CD4-positive, alpha-beta T cell (primary cell): ENCODE data around the gene KANSL1. TPM values are rescaled to one million over a fixed set of nuclear protein-coding genes. Genes with fewer than 3 reads are reported as not detected.

Experiments used
- ATAC-seq: fragments of 200-7000 bp; cut with Tn5 transposase; one replicate; pipeline ENCODE4 v1.10.0; 2022; ENCODE audit warnings: mild to moderate bottlenecking; ENCODE audit not compliant: poor library complexity
- CTCF ChIA-PET: fragments of 350-600 bp; sonication (Branson Sonifier 250); formaldehyde crosslinking; loops from one replicate; lab custom pipeline; 2021; ENCODE audit warnings: antibody characterized with exemption, inconsistent platforms; lab: Charles Lee
- POLR2A ChIA-PET: fragments of 350-600 bp; sonication (Branson Sonifier 250); formaldehyde crosslinking; loops from one replicate; lab custom pipeline; 2021; ENCODE audit warnings: antibody characterized with exemption, inconsistent platforms; lab: Charles Lee
- DNase-seq, 14 experiments: peaks; one replicate each; pipeline ENCODE4 v3.0.0-alpha.2; 2013 to 2020; ENCODE audit warnings: mixed read lengths in 2 of 14
- H3K27ac ChIP-seq, 2 donors: one replicate each; pipeline versions ENCODE4 v1.5.1 to v1.7.0; 2013; ENCODE audit warnings: low read length in 2 of 2, low read depth in 1 of 2, mild to moderate bottlenecking in 1 of 2
- H3K27me3 ChIP-seq, 2 experiments: 1 replicate in 1 of 2; 2 replicates in 1 of 2; pipeline versions ENCODE4 v1.6.1 to v1.7.0; 2013; ENCODE audit warnings: low read length in 2 of 2, control low read depth in 1 of 2, mild to moderate bottlenecking in 1 of 2, moderate library complexity in 1 of 2; ENCODE audit not compliant: insufficient read depth in 2 of 2, control insufficient read depth in 1 of 2
- H3K36me3 ChIP-seq: one replicate; pipeline ENCODE4 v1.6.1; 2013; ENCODE audit warnings: low read length, control low read depth; ENCODE audit not compliant: insufficient read depth
- H3K4me1 ChIP-seq: one replicate; pipeline ENCODE4 v1.6.1; 2013; ENCODE audit warnings: low read length, control low read depth; ENCODE audit not compliant: insufficient read depth
- H3K4me3 ChIP-seq: one replicate; pipeline ENCODE4 v1.5.1; 2013; ENCODE audit warnings: mild to moderate bottlenecking, low read length, moderate library complexity
- H3K9me3 ChIP-seq, 2 experiments: 1 replicate in 1 of 2; 2 replicates in 1 of 2; pipeline versions ENCODE4 v1.6.1 to v1.7.0; 2013; ENCODE audit warnings: low read length in 2 of 2, mild to moderate bottlenecking in 2 of 2, control low read depth in 1 of 2, moderate library complexity in 1 of 2; ENCODE audit not compliant: control insufficient read depth in 1 of 2, insufficient read depth in 1 of 2
- H3K27ac Mint-ChIP-seq: one replicate; pipeline ENCODE4 v1.8.0; 2020; ENCODE audit warnings: mixed read lengths
- H3K27me3 Mint-ChIP-seq: one replicate; pipeline ENCODE4 v1.8.0; 2021; ENCODE audit warnings: mixed read lengths
- H3K36me3 Mint-ChIP-seq: one replicate; pipeline ENCODE4 v1.8.0; 2021; ENCODE audit warnings: low read depth, mixed read lengths
- H3K4me1 Mint-ChIP-seq: one replicate; pipeline ENCODE4 v1.8.0; 2021; ENCODE audit warnings: low read depth, mixed read lengths
- H3K4me3 Mint-ChIP-seq: one replicate; pipeline ENCODE4 v1.8.0; 2020; ENCODE audit warnings: mild to moderate bottlenecking, mixed read lengths
- H3K9me3 Mint-ChIP-seq: one replicate; pipeline ENCODE4 v1.8.0; 2020; ENCODE audit warnings: mixed read lengths
- CTCF ChIP-seq: fragments of 200-600 bp; IDR thresholded peaks from one replicate; pipeline ENCODE4 v1.8.0; 2022; ENCODE audit warnings: antibody characterized with exemption, mild to moderate bottlenecking
- intact Hi-C, 2 experiments: fragments of 100-400 bp; cut with DNase I in 1 of 2; cut with micrococcal nuclease in 1 of 2; formaldehyde crosslinking; loops; one replicate each; pipeline versions ENCODE4 v1.15.1 to v1.9.0; 2023 to 2025; cut with DNase I, micrococcal nuclease
- total RNA-seq, 174 experiments: library from RNA in 2 of 174; stranded (reverse) in 2 of 174; gene quantifications; one replicate each; pipeline ENCODE4 v1.2.3 and lab custom pipeline; 2021 to 2026

The KANSL1 gene
- total RNA-seq, 2 experiments from 2014 or later = 122 to 125 TPM

GRCh38 chr17:45989759-45990158 is 203.5 kb downstream of the KANSL1 start:
- POLR2A ChIA-PET = no interaction called here
- H3K27ac Mint-ChIP-seq = no peak overlapping the region
- Histone ChIP-seq H3K27me3 (no peaks in the 10 kb centered on the region), H3K27ac (no peak overlapping the region), H3K36me3 (no peaks in the 10 kb centered on the region), H3K9me3 (no peaks in the 10 kb centered on the region), H3K4me1 (no peaks in the 10 kb centered on the region), H3K4me3 (no peak overlapping the region)
- no peaks in the 10 kb centered on the region for H3K27me3 Mint-ChIP-seq
- no peaks in the 10 kb centered on the region for H3K4me1 Mint-ChIP-seq
- no peak for DNase-seq
- no peaks in the 10 kb centered on the region for H3K9me3 Mint-ChIP-seq
- ATAC-seq = no peak
- H3K4me3 Mint-ChIP-seq = no peak overlapping the region
- TF ChIP-seq CTCF = no peak
- no peaks in the 10 kb centered on the region for H3K36me3 Mint-ChIP-seq
- CTCF ChIA-PET = no interaction called here
- intact Hi-C loops = no loop called here

GRCh38 chr17:45987706-45988105 is 205.5 kb downstream of the KANSL1 start:
- no peak for DNase-seq

GRCh38 chr17:45986056-45986455 is 207.2 kb downstream of the KANSL1 start:
- TF ChIP-seq CTCF = no peak
- no peaks in the 10 kb centered on the region for H3K36me3 ChIP-seq
- no peak overlapping the region for H3K27ac ChIP-seq
- ChIA-PET POLR2A (no interaction called here), CTCF (no interaction called here)
- no peak for ATAC-seq
- H3K27me3 Mint-ChIP-seq = no peaks in the 10 kb centered on the region
- no peaks in the 10 kb centered on the region for H3K27me3 ChIP-seq
- H3K9me3 ChIP-seq = no peaks in the 10 kb centered on the region
- intact Hi-C loops = no loop called here
- H3K9me3 Mint-ChIP-seq = no peaks in the 10 kb centered on the region
- H3K4me3 ChIP-seq = no peak overlapping the region
- DNase-seq = no peak
- H3K36me3 Mint-ChIP-seq = no peaks in the 10 kb centered on the region
- H3K4me1 ChIP-seq = no peaks in the 10 kb centered on the region
- H3K4me3 Mint-ChIP-seq = no peak overlapping the region
- H3K27ac Mint-ChIP-seq = no peak overlapping the region
- no peaks in the 10 kb centered on the region for H3K4me1 Mint-ChIP-seq

More at GRCh38 chr17:45987706-45988105, 205.5 kb downstream of the KANSL1 start:
- no peak overlapping the region for H3K27ac ChIP-seq
- Mint-ChIP-seq H3K4me3 (no peak overlapping the region), H3K27ac (no peak overlapping the region), H3K4me1 (no peaks in the 10 kb centered on the region), H3K9me3 (no peaks in the 10 kb centered on the region), H3K36me3 (no peaks in the 10 kb centered on the region), H3K27me3 (no peaks in the 10 kb centered on the region)
- H3K27me3 ChIP-seq = no peaks in the 10 kb centered on the region
- ChIA-PET CTCF (no interaction called here), POLR2A (no interaction called here)
- H3K9me3 ChIP-seq = no peaks in the 10 kb centered on the region
- intact Hi-C loops = no loop called here
- no peak for TF ChIP-seq CTCF
- H3K4me3 ChIP-seq = no peak overlapping the region
- H3K36me3 ChIP-seq = no peaks in the 10 kb centered on the region
- no peaks in the 10 kb centered on the region for H3K4me1 ChIP-seq
- no peak for ATAC-seq
